Gastrocnemius medialis (tissue), 4 donors: Measurements from ENCODE around the gene WASF2.

Experiments used
- CTCF ChIP-seq, 5 experiments: fragments of 450-650 bp in 3 of 5; fragments of 200-600 bp in 2 of 5; sonication (generic) in 2 of 5; IDR thresholded peaks in 4 of 5; conservative IDR thresholded peaks in 1 of 5; 1 replicate in 4 of 5; 2 replicates in 1 of 5; pipeline ENCODE4 v1.5.1; 2016 to 2019; ENCODE audit warnings: antibody characterized with exemption in 5 of 5, mild to moderate bottlenecking in 3 of 5, moderate library complexity in 3 of 5
- POLR2A ChIP-seq, 2 donors: fragments of 450-650 bp; IDR thresholded peaks; one replicate each; pipeline ENCODE4 v1.6.1; 2017; ENCODE audit warnings: antibody characterized with exemption in 2 of 2, mild to moderate bottlenecking in 2 of 2, moderate library complexity in 2 of 2

GRCh38 chr1:27357281-27358037, 132.5 kb downstream of the WASF2 start:
- TF ChIP-seq CTCF (IDR thresholded peaks at IDR 0.05 in 4 of 5, conservative IDR thresholded peaks at IDR 0.05 in 1 of 5) (peak; percentile 94 to 98 (median 98)), POLR2A (IDR thresholded peaks at IDR 0.05) (no peak)
